Duodenal mucosa (tissue), 2 donors: Measurements from ENCODE around the gene RNF130.
A peak's percentile ranks its signal among the peaks of the same experiment; 100 is the strongest.

Experiments used
- H3K27ac ChIP-seq: one replicate; pipeline ENCODE4 v1.7.0; 2013; ENCODE audit warnings: low read depth, low read length
- H3K27me3 ChIP-seq, 2 donors: one replicate each; pipeline ENCODE4 v1.7.0; 2013; ENCODE audit warnings: low read length in 2 of 2, control low read depth in 1 of 2; ENCODE audit not compliant: insufficient read depth in 2 of 2, control insufficient read depth in 1 of 2
- H3K36me3 ChIP-seq, 2 donors: one replicate each; pipeline ENCODE4 v1.7.0; 2013; ENCODE audit warnings: low read length in 2 of 2, control low read depth in 1 of 2; ENCODE audit not compliant: insufficient read depth in 2 of 2, control insufficient read depth in 1 of 2
- H3K4me1 ChIP-seq, 2 donors: one replicate each; pipeline ENCODE4 v1.7.0; 2013; ENCODE audit warnings: low read length in 2 of 2, control low read depth in 1 of 2; ENCODE audit not compliant: insufficient read depth in 2 of 2, control insufficient read depth in 1 of 2
- H3K4me3 ChIP-seq, 2 donors: one replicate each; pipeline ENCODE4 v1.7.0; 2013; ENCODE audit warnings: low read length in 2 of 2, low read depth in 1 of 2
- H3K9ac ChIP-seq, 2 donors: one replicate each; pipeline ENCODE4 v1.7.0; 2013; ENCODE audit warnings: low read length in 2 of 2, low read depth in 1 of 2
- H3K9me3 ChIP-seq, 2 donors: one replicate each; pipeline ENCODE4 v1.7.0; 2013; ENCODE audit warnings: low read length in 2 of 2, control low read depth in 1 of 2; ENCODE audit not compliant: control insufficient read depth in 1 of 2

The RNF130 gene

DNA sequence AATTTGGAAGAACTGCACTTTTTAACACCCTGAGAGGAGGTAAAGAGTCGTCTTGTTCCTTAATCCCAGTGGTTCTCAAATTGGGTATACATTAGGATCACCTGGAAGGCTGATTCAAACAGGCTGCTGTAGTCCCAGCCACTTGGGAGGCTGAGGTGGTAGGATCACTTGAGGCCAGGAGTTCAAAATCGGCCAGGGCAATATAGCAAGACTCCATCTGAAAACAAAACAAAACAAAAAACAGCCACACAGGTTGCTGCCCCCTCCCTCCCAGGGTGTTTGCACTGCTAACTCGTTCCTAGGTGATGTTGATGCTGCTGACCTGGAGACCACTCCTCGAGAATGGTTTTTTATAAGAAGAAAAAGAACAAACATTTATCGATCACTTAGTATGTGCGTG, 162.3 kb downstream of the RNF130 start:
- H3K4me3 ChIP-seq = no peak overlapping the region
- H3K4me1 ChIP-seq = peaks cover 17 to 18% of the 10 kb centered on the region in 2 donors
- H3K36me3 ChIP-seq = peaks cover 3 to 6% of the 10 kb centered on the region in 2 donors
- no peak overlapping the region for H3K27ac ChIP-seq
- H3K9ac ChIP-seq = no peak overlapping the region
- no peaks in the 10 kb centered on the region for H3K9me3 ChIP-seq
- no peaks in the 10 kb centered on the region for H3K27me3 ChIP-seq

DNA sequence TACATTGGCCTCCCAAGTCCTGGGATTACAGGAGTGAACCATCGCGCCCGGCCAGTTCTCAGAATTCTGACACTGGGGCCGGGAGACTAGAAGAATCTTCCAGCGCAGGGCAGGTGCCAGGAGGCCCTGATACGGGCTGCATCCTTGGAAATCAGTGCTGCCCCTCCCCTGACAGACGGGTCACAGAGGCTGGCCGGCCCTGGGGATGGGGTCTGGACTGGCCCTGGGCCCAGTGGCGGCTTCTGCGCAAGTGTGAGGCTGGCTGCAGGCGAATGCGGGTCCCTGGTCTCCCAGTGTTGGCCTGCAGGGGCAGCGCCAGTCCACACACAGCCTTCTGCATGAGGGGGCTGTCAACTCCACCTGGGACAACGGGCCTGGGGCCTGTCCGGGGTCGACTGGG, 163.0 kb downstream of the RNF130 start:
- Histone ChIP-seq H3K27me3 (no peaks in the 10 kb centered on the region), H3K4me1 (peaks cover 10 to 18% of the 10 kb centered on the region in 2 donors), H3K9ac (peak overlapping the region in 1 of 2 donors; percentile 39), H3K4me3 (no peak overlapping the region), H3K9me3 (no peaks in the 10 kb centered on the region), H3K27ac (no peak overlapping the region), H3K36me3 (peaks cover 6 to 11% of the 10 kb centered on the region in 2 donors)

DNA sequence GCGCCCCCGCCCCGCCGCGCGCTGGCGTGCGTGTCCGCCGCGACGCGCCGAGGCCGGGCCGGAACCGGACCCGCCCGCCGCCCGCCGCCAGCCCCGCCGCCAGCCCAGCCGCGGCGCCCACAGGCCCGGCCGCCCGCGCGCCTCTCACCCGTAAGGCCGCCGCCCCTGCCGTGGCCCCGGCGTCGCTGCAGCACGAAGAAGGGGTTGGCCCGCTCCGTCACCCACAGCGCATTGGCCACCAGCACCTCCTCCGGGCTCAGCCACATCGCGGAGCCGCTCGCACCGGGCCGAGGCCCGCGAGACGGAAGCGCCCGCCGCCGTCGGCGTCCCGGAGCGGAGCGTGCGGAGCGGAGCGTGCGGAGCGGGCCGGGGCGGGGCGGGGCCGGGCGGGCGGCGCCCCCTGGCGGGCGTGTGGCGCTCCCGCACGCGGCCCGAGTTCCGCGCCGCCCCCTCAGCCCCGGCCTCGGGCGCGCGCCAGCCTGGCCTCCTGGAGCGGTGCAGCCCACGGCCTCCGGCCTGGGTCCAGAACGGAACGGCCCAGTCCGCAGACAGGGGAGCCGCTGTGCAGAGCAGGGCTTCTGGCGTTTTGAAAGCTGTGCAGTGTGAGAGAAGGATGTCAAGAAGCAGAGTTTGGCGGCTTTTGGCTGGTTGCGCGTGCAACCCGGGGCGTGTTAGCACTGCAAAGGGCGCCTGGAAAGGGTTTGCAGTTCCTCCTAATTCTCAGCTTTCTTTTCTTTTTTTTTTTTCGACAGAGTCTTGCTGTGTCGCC, 163.8 kb downstream of the RNF130 start, which contains the start of gene TBC1D9B:
Gene TBC1D9B, minus strand, starts transcription at position 342 of the 769 bp plus-strand sequence. Its CDS starts 76 bp downstream, at position 266.
- Histone ChIP-seq H3K27me3 (no peaks in the 10 kb centered on the region), H3K9ac (peak within 1 kb of the TSS; percentile 54 to 81), H3K4me1 (peaks cover 10 to 18% of the 10 kb centered on the region in 2 donors), H3K36me3 (peaks cover 11 to 19% of the 10 kb centered on the region in 2 donors), H3K27ac (peak within 1 kb of the TSS; percentile 31), H3K4me3 (peak within 1 kb of the TSS; percentile 77 to 85), H3K9me3 (no peaks in the 10 kb centered on the region)

- peak overlapping the region; percentile 54 to 74 for H3K9ac ChIP-seq
- peaks cover 11 to 25% of the 10 kb centered on the region in 2 donors for H3K36me3 ChIP-seq
- H3K27ac ChIP-seq = no peak overlapping the region
- H3K9me3 ChIP-seq = no peaks in the 10 kb centered on the region
- H3K4me1 ChIP-seq = peaks cover 10 to 18% of the 10 kb centered on the region in 2 donors
- H3K27me3 ChIP-seq = no peaks in the 10 kb centered on the region
- H3K4me3 ChIP-seq = peak overlapping the region; percentile 77 to 85
Measured at GRCh38 chr5:179906795-179907555, 164.6 kb downstream of the RNF130 start.

DNA sequence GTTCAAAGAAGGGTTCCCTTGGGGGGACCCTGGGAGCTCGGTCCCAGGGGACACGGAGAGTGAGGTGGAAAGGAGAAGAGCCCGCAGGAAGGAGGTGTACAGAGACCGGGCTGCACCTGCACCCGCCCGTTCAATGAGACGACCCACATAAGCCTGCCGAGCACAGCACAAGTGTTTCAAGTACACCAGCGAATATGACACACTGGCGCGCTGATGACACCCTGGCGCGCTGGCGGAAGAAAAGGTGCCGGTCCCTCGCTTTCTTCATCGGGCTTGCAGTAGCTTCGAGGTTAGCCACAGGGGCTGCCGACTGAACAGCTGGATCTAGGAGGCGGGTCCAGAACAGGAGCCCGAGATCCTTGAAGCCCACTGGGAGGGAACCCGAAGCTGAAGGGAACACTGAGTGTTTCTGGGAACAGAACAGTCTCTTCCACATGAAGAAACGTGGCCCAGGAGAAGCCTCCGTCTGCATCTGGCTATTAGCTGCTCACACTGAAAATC, 165.2 kb downstream of the RNF130 start:
- Histone ChIP-seq H3K9me3 (no peaks in the 10 kb centered on the region), H3K9ac (peak overlapping the region; percentile 54 to 74), H3K4me3 (peak overlapping the region; percentile 77 to 85), H3K27me3 (no peaks in the 10 kb centered on the region), H3K36me3 (peaks cover 11 to 27% of the 10 kb centered on the region in 2 donors), H3K27ac (no peak overlapping the region), H3K4me1 (peaks cover 10 to 18% of the 10 kb centered on the region in 2 donors)

DNA sequence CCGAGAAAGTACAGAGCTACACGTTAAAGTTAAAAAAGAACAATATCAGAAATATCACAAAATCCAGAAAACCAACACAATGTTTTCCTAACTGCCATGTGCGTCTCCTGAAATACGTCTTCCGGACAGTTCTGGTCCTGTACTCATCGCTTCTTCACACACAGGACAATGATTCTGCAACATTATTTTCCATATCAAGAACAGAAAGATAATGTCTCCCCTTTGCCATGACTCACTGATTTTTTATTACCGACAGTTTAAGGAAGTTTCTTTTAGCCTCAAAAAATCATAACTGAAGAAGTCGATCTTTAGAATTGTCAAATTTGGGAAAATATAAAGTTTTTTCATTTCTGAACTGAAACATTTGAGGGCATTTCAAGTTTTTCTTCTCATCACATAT, 166.4 kb downstream of the RNF130 start:
- Histone ChIP-seq H3K4me3 (no peak overlapping the region), H3K4me1 (peaks cover 10 to 18% of the 10 kb centered on the region in 2 donors), H3K36me3 (peaks cover 11 to 37% of the 10 kb centered on the region in 2 donors), H3K9ac (no peak overlapping the region), H3K27ac (no peak overlapping the region), H3K27me3 (no peaks in the 10 kb centered on the region), H3K9me3 (no peaks in the 10 kb centered on the region)
